DOHH2 (cell line): ENCODE results near the gene NPL.

Source experiments
- H3F3A ChIP-seq: fragments of 200-600 bp; sonication (generic), shearing (Covaris generic); 2 replicates; pipeline ENCODE4 v1.6.0; 2016; ENCODE audit warnings: antibody characterized with exemption, mild to moderate bottlenecking; ENCODE audit not compliant: control insufficient read depth, insufficient read depth
- H3K27ac ChIP-seq: fragments of 200-600 bp; sonication (generic); 2 replicates; pipeline ENCODE4 v1.5.1; 2014; ENCODE audit warnings: low read depth, mild to moderate bottlenecking, low read length, moderate library complexity
- H3K27me3 ChIP-seq: fragments of 200-600 bp; sonication (generic); 2 replicates; pipeline ENCODE4 v1.6.1; 2014; ENCODE audit warnings: mild to moderate bottlenecking, low read length, mixed read lengths; ENCODE audit not compliant: control insufficient read depth
- H3K36me3 ChIP-seq: fragments of 200-600 bp; sonication (generic); 2 replicates; pipeline ENCODE4 v1.6.1; 2014; ENCODE audit warnings: mild to moderate bottlenecking, low read length, moderate library complexity, mixed read lengths; ENCODE audit not compliant: control insufficient read depth
- H3K4me1 ChIP-seq: fragments of 200-600 bp; sonication (generic); 2 replicates; pipeline ENCODE4 v1.6.1; 2014; ENCODE audit warnings: mild to moderate bottlenecking, low read length, mixed read lengths; ENCODE audit not compliant: control insufficient read depth
- H3K4me2 ChIP-seq: fragments of 200-600 bp; sonication (generic); 2 replicates; pipeline ENCODE4 v1.6.0; 2014; ENCODE audit warnings: mild to moderate bottlenecking, low read length, moderate library complexity
- H3K4me3 ChIP-seq: fragments of 200-600 bp; sonication (generic); 2 replicates; pipeline ENCODE4 v1.5.1; 2014; ENCODE audit warnings: mild to moderate bottlenecking, low read length, mixed read lengths
- H3K79me2 ChIP-seq: fragments of 200-600 bp; sonication (generic); 2 replicates; pipeline ENCODE4 v1.6.1; 2014; ENCODE audit warnings: mild to moderate bottlenecking, low read length, mixed read lengths; ENCODE audit not compliant: control insufficient read depth
- H3K9me2 ChIP-seq: fragments of 200-600 bp; sonication (generic); replicated peaks from 2 replicates; pipeline ENCODE4 v1.6.1; 2014; ENCODE audit warnings: mild to moderate bottlenecking, low read length, mixed read lengths; ENCODE audit not compliant: control insufficient read depth
- H3K9me3 ChIP-seq: fragments of 200-600 bp; sonication (generic); 2 replicates; pipeline ENCODE4 v1.6.1; 2014; ENCODE audit warnings: antibody characterized with exemption, low read length, mixed read lengths; ENCODE audit not compliant: control insufficient read depth, insufficient read depth
- H4K20me1 ChIP-seq: fragments of 200-600 bp; sonication (generic); 2 replicates; pipeline ENCODE4 v1.6.0; 2014; ENCODE audit warnings: low read depth, mild to moderate bottlenecking, antibody characterized with exemption, low read length, moderate library complexity; ENCODE audit not compliant: control insufficient read depth, insufficient read depth
- EZH2phosphoT487 ChIP-seq: fragments of 200-600 bp; sonication (generic); IDR thresholded peaks from 2 replicates; pipeline ENCODE4 v1.6.1; 2017; ENCODE audit warnings: borderline replicate concordance, mild to moderate bottlenecking, antibody characterized with exemption, low read length, moderate library complexity, mixed read lengths
- TF ChIP-seq, protein P1 (sequence below): fragments of 200-600 bp; sonication (generic); IDR thresholded peaks from one replicate; pipeline ENCODE4 v1.5.1; 2014; ENCODE audit warnings: antibody characterized with exemption, mild to moderate bottlenecking, low read depth, low read length; ENCODE audit not compliant: poor library complexity, severe bottlenecking

The NPL gene

GRCh38 chr1:182862827-182863226 lies 73.3 kb downstream of the NPL start:
- Histone ChIP-seq H3F3A (peaks cover 7% of the 10 kb centered on the region; the same call in 1 of the 2 replicates), H3K4me3 (no peak overlapping the region), H3K79me2 (peaks cover 59% of the 10 kb centered on the region), H3K9me2 (no peaks in the 10 kb centered on the region), H3K9me3 (no peaks in the 10 kb centered on the region), H3K4me1 (no peaks in the 10 kb centered on the region), H3K27ac (no peak overlapping the region), H3K27me3 (no peaks in the 10 kb centered on the region), H4K20me1 (0 out of 2 replicates have a peak, but pooled peaks cover under 1% of the 10 kb centered on the region), H3K36me3 (peaks cover 100% of the 10 kb centered on the region), H3K4me2 (no peak overlapping the region)
- TF ChIP-seq, protein P1, sequence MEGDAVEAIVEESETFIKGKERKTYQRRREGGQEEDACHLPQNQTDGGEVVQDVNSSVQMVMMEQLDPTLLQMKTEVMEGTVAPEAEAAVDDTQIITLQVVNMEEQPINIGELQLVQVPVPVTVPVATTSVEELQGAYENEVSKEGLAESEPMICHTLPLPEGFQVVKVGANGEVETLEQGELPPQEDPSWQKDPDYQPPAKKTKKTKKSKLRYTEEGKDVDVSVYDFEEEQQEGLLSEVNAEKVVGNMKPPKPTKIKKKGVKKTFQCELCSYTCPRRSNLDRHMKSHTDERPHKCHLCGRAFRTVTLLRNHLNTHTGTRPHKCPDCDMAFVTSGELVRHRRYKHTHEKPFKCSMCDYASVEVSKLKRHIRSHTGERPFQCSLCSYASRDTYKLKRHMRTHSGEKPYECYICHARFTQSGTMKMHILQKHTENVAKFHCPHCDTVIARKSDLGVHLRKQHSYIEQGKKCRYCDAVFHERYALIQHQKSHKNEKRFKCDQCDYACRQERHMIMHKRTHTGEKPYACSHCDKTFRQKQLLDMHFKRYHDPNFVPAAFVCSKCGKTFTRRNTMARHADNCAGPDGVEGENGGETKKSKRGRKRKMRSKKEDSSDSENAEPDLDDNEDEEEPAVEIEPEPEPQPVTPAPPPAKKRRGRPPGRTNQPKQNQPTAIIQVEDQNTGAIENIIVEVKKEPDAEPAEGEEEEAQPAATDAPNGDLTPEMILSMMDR, result no peak
- no peak for TF ChIP-seq EZH2phosphoT487

DNA sequence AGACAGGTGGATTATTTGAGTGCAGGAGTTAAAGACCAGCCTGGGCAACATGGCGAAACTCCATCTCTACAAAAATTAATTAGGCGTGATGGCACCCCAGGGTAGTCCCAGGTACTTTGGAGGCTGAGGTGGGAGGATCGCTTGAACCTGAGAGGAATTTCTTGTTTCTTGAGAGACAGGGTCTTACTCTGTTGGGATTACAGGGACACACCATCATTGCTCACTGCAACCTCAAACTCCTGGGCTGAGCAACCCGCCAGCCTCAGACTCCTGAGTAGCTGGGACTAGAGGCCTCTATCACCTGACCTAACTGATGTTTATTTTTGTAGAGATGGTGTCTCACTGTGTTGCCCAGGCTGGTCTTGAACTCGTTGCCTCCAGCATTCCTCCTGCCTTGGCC lies 74.4 kb downstream of the NPL start:
- Histone ChIP-seq H3K4me1 (no peaks in the 10 kb centered on the region), H3K27me3 (no peaks in the 10 kb centered on the region), H3K4me3 (no peak overlapping the region), H3K9me2 (no peaks in the 10 kb centered on the region), H3K36me3 (peaks cover 99% of the 10 kb centered on the region), H4K20me1 (no peaks in the 10 kb centered on the region), H3K4me2 (no peak overlapping the region), H3K27ac (no peak overlapping the region), H3K9me3 (no peaks in the 10 kb centered on the region), H3K79me2 (peaks cover 55% of the 10 kb centered on the region), H3F3A (peaks cover 7% of the 10 kb centered on the region; the same call in 1 of the 2 replicates)
- TF ChIP-seq, protein P1, result no peak
- TF ChIP-seq EZH2phosphoT487, result no peak

GRCh38 chr1:182867861-182868260 lies 78.3 kb downstream of the NPL start:
- Histone ChIP-seq H3K4me3 (no peak overlapping the region), H3K27ac (no peak overlapping the region), H3F3A (0 out of 2 replicates have a peak, but pooled peaks cover 3% of the 10 kb centered on the region), H4K20me1 (peaks cover 3% of the 10 kb centered on the region; the same call in 1 of the 2 replicates), H3K27me3 (no peaks in the 10 kb centered on the region), H3K9me2 (no peaks in the 10 kb centered on the region), H3K4me2 (no peak overlapping the region), H3K36me3 (peaks cover 99% of the 10 kb centered on the region), H3K9me3 (no peaks in the 10 kb centered on the region), H3K4me1 (no peaks in the 10 kb centered on the region), H3K79me2 (peaks cover 41% of the 10 kb centered on the region)
- no peak for TF ChIP-seq EZH2phosphoT487
- TF ChIP-seq, protein P1, result no peak
